ENCODE data around the gene CYBC1. TPM values are rescaled to one million over a fixed set of nuclear protein-coding genes. Genes with fewer than 3 reads are reported as not detected.

Gene CYBC1
- total RNA-seq, 2 experiments from 2014 or later = 269 to 378 TPM

GRCh38 chr17:82433560-82434215, 16.9 kb downstream of the CYBC1 start:
- no peak for ATAC-seq
- no peak overlapping the region for H3K4me3 Mint-ChIP-seq
- DNase-seq = no peak
- CTCF ChIA-PET = interaction anchor here (2.3 kb wide), 1 partner anchor 9 kb away, joined by 7 read pairs; no protein-coding TSS in a partner anchor
- peaks cover 5% of the 10 kb centered on the region for H3K36me3 Mint-ChIP-seq
- no peaks in the 10 kb centered on the region for H3K9me3 Mint-ChIP-seq (ENCODE audit: low read depth)
- H3K27me3 Mint-ChIP-seq = no peaks in the 10 kb centered on the region
- peaks cover 31% of the 10 kb centered on the region for H3K4me1 Mint-ChIP-seq
- peak overlapping the region; percentile 28 for H3K27ac Mint-ChIP-seq

GRCh38 chr17:82432017-82432416, 18.5 kb downstream of the CYBC1 start:
- H3K36me3 Mint-ChIP-seq = peaks cover 9% of the 10 kb centered on the region
- H3K27me3 Mint-ChIP-seq = no peaks in the 10 kb centered on the region

GRCh38 chr17:82429824-82430223, 20.7 kb downstream of the CYBC1 start:
- ATAC-seq = no peak

More at GRCh38 chr17:82432017-82432416, 18.5 kb downstream of the CYBC1 start:
- ATAC-seq (no peak), DNase-seq (no peak)
- no peak overlapping the region for H3K4me3 Mint-ChIP-seq
- H3K9me3 Mint-ChIP-seq (ENCODE audit: low read depth) = no peaks in the 10 kb centered on the region
- H3K4me1 Mint-ChIP-seq = peaks cover 33% of the 10 kb centered on the region
- CTCF ChIA-PET = no interaction called here
- H3K27ac Mint-ChIP-seq = no peak overlapping the region

GRCh38 chr17:82428546-82428945, 22.0 kb downstream of the CYBC1 start:
- Mint-ChIP-seq H3K9me3 (ENCODE audit: low read depth) (no peaks in the 10 kb centered on the region), H3K4me1 (peaks cover 24% of the 10 kb centered on the region), H3K27me3 (no peaks in the 10 kb centered on the region), H3K27ac (peak overlapping the region; percentile 71), H3K4me3 (no peak overlapping the region), H3K36me3 (peaks cover 15% of the 10 kb centered on the region)
- CTCF ChIA-PET = interaction anchor here (1.2 to 1.4 kb wide), 2 partner anchors 9 to 21 kb away, joined by 3 to 7 read pairs; no protein-coding TSS in a partner anchor
- ATAC-seq (no peak), DNase-seq (no peak)

More at GRCh38 chr17:82429824-82430223, 20.7 kb downstream of the CYBC1 start:
- peak overlapping the region; percentile 16 for H3K4me3 Mint-ChIP-seq
- CTCF ChIA-PET = interaction anchor here (1.4 to 1.5 kb wide), 2 partner anchors 15 to 22 kb away, joined by 3 read pairs; no protein-coding TSS in a partner anchor
- no peak for DNase-seq
- no peaks in the 10 kb centered on the region for H3K9me3 Mint-ChIP-seq (ENCODE audit: low read depth)
- no peaks in the 10 kb centered on the region for H3K27me3 Mint-ChIP-seq
- peaks cover 13% of the 10 kb centered on the region for H3K36me3 Mint-ChIP-seq
- peaks cover 27% of the 10 kb centered on the region for H3K4me1 Mint-ChIP-seq
- peak overlapping the region; percentile 71 for H3K27ac Mint-ChIP-seq

- H3K27me3 Mint-ChIP-seq = no peaks in the 10 kb centered on the region
Observed at GRCh38 chr17:82424863-82425159, 25.7 kb downstream of the CYBC1 start.

GRCh38 chr17:82424001-82424862, 26.3 kb downstream of the CYBC1 start:
- CTCF ChIA-PET = interaction anchor here (0.6 to 3.0 kb wide), 16 partner anchors 8 to 304 kb away, joined by 3 to 12 read pairs (median 3); partner anchors contain the start of gene FOXK2
- DNase-seq (peak; percentile 74), ATAC-seq (peak; percentile 59)
- Mint-ChIP-seq H3K36me3 (peaks cover 33% of the 10 kb centered on the region), H3K4me3 (no peak overlapping the region), H3K27me3 (no peaks in the 10 kb centered on the region), H3K4me1 (peaks cover 26% of the 10 kb centered on the region), H3K27ac (peak overlapping the region; percentile 35), H3K9me3 (ENCODE audit: low read depth) (no peaks in the 10 kb centered on the region)

More at GRCh38 chr17:82424863-82425159, 25.7 kb downstream of the CYBC1 start:
- CTCF ChIA-PET = interaction anchor here (0.6 to 3.0 kb wide), 16 partner anchors 9 to 304 kb away, joined by 3 to 12 read pairs (median 3); partner anchors contain the start of gene FOXK2
- no peak overlapping the region for H3K4me3 Mint-ChIP-seq
- H3K9me3 Mint-ChIP-seq (ENCODE audit: low read depth) = no peaks in the 10 kb centered on the region
- DNase-seq = no peak
- H3K36me3 Mint-ChIP-seq = peaks cover 34% of the 10 kb centered on the region
- H3K4me1 Mint-ChIP-seq = peaks cover 26% of the 10 kb centered on the region
- peak overlapping the region; percentile 35 for H3K27ac Mint-ChIP-seq
- peak; percentile 24 for ATAC-seq

GRCh38 chr17:82419540-82419939, 31.0 kb downstream of the CYBC1 start:
- no peak for ATAC-seq
- no peak for DNase-seq
- Mint-ChIP-seq H3K9me3 (ENCODE audit: low read depth) (no peaks in the 10 kb centered on the region), H3K36me3 (peaks cover 23% of the 10 kb centered on the region), H3K4me3 (peak overlapping the region; percentile 80), H3K27me3 (no peaks in the 10 kb centered on the region), H3K4me1 (peaks cover 24% of the 10 kb centered on the region), H3K27ac (peak overlapping the region; percentile 89)
- CTCF ChIA-PET = interaction anchor here (0.8 to 1.6 kb wide), 9 partner anchors 8 to 220 kb away, joined by 3 to 6 read pairs (median 3); partner anchors contain the start of gene TEX19

- no peaks in the 10 kb centered on the region for H3K27me3 Mint-ChIP-seq
- DNase-seq (peak; percentile 88), ATAC-seq (peak; percentile 91)
- H3K4me3 Mint-ChIP-seq = peak within 1 kb of the TSS; percentile 80
- H3K36me3 Mint-ChIP-seq = peaks cover 23% of the 10 kb centered on the region
- CTCF ChIA-PET = interaction anchor here (0.6 to 1.7 kb wide), 8 partner anchors 17 to 399 kb away, joined by 3 to 7 read pairs (median 4); partner anchors contain the start of genes CSNK1D and TEX19
- no peaks in the 10 kb centered on the region for H3K9me3 Mint-ChIP-seq (ENCODE audit: low read depth)
- peaks cover 25% of the 10 kb centered on the region for H3K4me1 Mint-ChIP-seq
- H3K27ac Mint-ChIP-seq = peak within 1 kb of the TSS; percentile 89
Observed at GRCh38 chr17:82418001-82418986, 32.3 kb downstream of the CYBC1 start, which contains the start of the genes HEXD and OGFOD3. Gene HEXD (plus strand): TSS chr17:82418347. CDS start chr17:82419800, 1,453 bp downstream. Gene OGFOD3 (minus strand): TSS chr17:82418586. CDS start chr17:82418485, 101 bp downstream.

- DNase-seq (no peak), ATAC-seq (no peak)
- Mint-ChIP-seq H3K9me3 (ENCODE audit: low read depth) (no peaks in the 10 kb centered on the region), H3K27me3 (no peaks in the 10 kb centered on the region), H3K4me1 (peaks cover 25% of the 10 kb centered on the region), H3K27ac (no peak overlapping the region), H3K4me3 (no peak overlapping the region), H3K36me3 (peaks cover 16% of the 10 kb centered on the region)
- CTCF ChIA-PET = interaction anchor here (0.7 to 1.7 kb wide), 8 partner anchors 8 to 387 kb away, joined by 3 to 7 read pairs (median 3); partner anchors contain the start of gene CSNK1D
Observed at GRCh38 chr17:82416771-82417170, 33.8 kb downstream of the CYBC1 start.

GRCh38 chr17:82416264-82416663, 34.3 kb downstream of the CYBC1 start:
- ATAC-seq (no peak), DNase-seq (no peak)
- Mint-ChIP-seq H3K4me3 (no peak overlapping the region), H3K4me1 (peaks cover 25% of the 10 kb centered on the region), H3K9me3 (ENCODE audit: low read depth) (no peaks in the 10 kb centered on the region), H3K27me3 (no peaks in the 10 kb centered on the region), H3K27ac (no peak overlapping the region), H3K36me3 (peaks cover 14% of the 10 kb centered on the region)
- CTCF ChIA-PET = interaction anchor here (0.9 to 3.1 kb wide), 5 partner anchors 8 to 253 kb away, joined by 3 to 16 read pairs (median 3); partner anchors contain the start of gene CSNK1D

- DNase-seq (no peak), ATAC-seq (no peak)
- peaks cover 9% of the 10 kb centered on the region for H3K36me3 Mint-ChIP-seq
- H3K9me3 Mint-ChIP-seq (ENCODE audit: low read depth) = no peaks in the 10 kb centered on the region
- H3K4me1 Mint-ChIP-seq = peaks cover 23% of the 10 kb centered on the region
- no peak overlapping the region for H3K4me3 Mint-ChIP-seq
- CTCF ChIA-PET = interaction anchor here (0.9 to 3.1 kb wide), 4 partner anchors 9 to 135 kb away, joined by 3 to 16 read pairs (median 4); no protein-coding TSS in a partner anchor
- no peaks in the 10 kb centered on the region for H3K27me3 Mint-ChIP-seq
- H3K27ac Mint-ChIP-seq = no peak overlapping the region
Observed at GRCh38 chr17:82415786-82416185, 34.8 kb downstream of the CYBC1 start.

- DNase-seq = no peak
- Mint-ChIP-seq H3K9me3 (ENCODE audit: low read depth) (no peaks in the 10 kb centered on the region), H3K27me3 (no peaks in the 10 kb centered on the region), H3K4me1 (peaks cover 22% of the 10 kb centered on the region), H3K27ac (no peak overlapping the region), H3K4me3 (no peak overlapping the region), H3K36me3 (peaks cover 7% of the 10 kb centered on the region)
- CTCF ChIA-PET = interaction anchor here (0.6 to 3.1 kb wide), 5 partner anchors 9 to 112 kb away, joined by 3 to 16 read pairs (median 3); no protein-coding TSS in a partner anchor
- no peak for ATAC-seq
Observed at GRCh38 chr17:82415336-82415735, 35.2 kb downstream of the CYBC1 start.
